ENCODE results near the gene KDM1B. TPM values are rescaled to one million over a fixed set of nuclear protein-coding genes. Genes with fewer than 3 reads are reported as not detected.
"Not testable (repeated sequence)": the region's sequence is repeated elsewhere in the genome, so short reads cannot be mapped to it uniquely, and the experiment has no call there.

Gene KDM1B
- total RNA-seq, 1 experiment from 2014 or later = 25.0 TPM

GRCh38 chr6:18168264-18168663, 13.0 kb downstream of the KDM1B start:
- no peaks in the 10 kb centered on the region for H3K27me3 ChIP-seq (ENCODE audit: low read length)
- no peaks in the 10 kb centered on the region for H3F3A ChIP-seq (ENCODE audit: low read length, unreplicated experiment)
- no peaks in the 10 kb centered on the region for H4K20me1 ChIP-seq (ENCODE audit: low read length)
- ChIA-PET POLR2A (ENCODE audit: unreplicated experiment) (no interaction called here), CTCF (no interaction called here)
- H3K4me1 ChIP-seq (ENCODE audit: insufficient read depth, low read length) = peaks cover 11% of the 10 kb centered on the region
- H3K9ac ChIP-seq (ENCODE audit: low read length) = no peak overlapping the region
- H3K4me2 ChIP-seq (ENCODE audit: low read length) = no peak overlapping the region
- ATAC-seq (no peak), DNase-seq (no peak)
- intact Hi-C loops (cut with micrococcal nuclease) = no loop called here
- no peak overlapping the region for H3K4me3 ChIP-seq (ENCODE audit: low read length)
- no peak overlapping the region for H2AFZ ChIP-seq (ENCODE audit: low read length)
- no TSS peak for BruUV-seq (replicated peaks)
- H3K27ac ChIP-seq (ENCODE audit: low read length) = no peak overlapping the region
- H3K9me3 ChIP-seq (ENCODE audit: low read length) = no peaks in the 10 kb centered on the region
- no peaks in the 10 kb centered on the region for H3K79me2 ChIP-seq (ENCODE audit: low read length)
- TF ChIP-seq EZH2phosphoT487 (IDR thresholded peaks at IDR 0.05; ENCODE audit: borderline replicate concordance, low read length) (no peak), EZH2 (IDR thresholded peaks at IDR 0.05; ENCODE audit: low read length, unreplicated experiment) (no peak), CTCF (conservative IDR thresholded peaks at IDR 0.05; ENCODE audit: low read depth, low read length) (no peak)
- no peaks in the 10 kb centered on the region for H3K9me2 ChIP-seq (replicated peaks; ENCODE audit: low read length)
- H3K36me3 ChIP-seq (ENCODE audit: low read depth, low read length) = peaks cover 12% of the 10 kb centered on the region

- H3K4me1 ChIP-seq (ENCODE audit: insufficient read depth, low read length) = peaks cover under 1% of the 10 kb centered on the region; the same call in 1 of the 2 replicates
- H3K9me2 ChIP-seq (replicated peaks; ENCODE audit: low read length) = no peaks in the 10 kb centered on the region
- no peak overlapping the region for H3K4me3 ChIP-seq (ENCODE audit: low read length)
- no peaks in the 10 kb centered on the region for H3K27me3 ChIP-seq (ENCODE audit: low read length)
- no peaks in the 10 kb centered on the region for H4K20me1 ChIP-seq (ENCODE audit: low read length)
- no peaks in the 10 kb centered on the region for H3F3A ChIP-seq (ENCODE audit: low read length, unreplicated experiment)
- ATAC-seq = no peak
- ChIA-PET CTCF (no interaction called here), POLR2A (ENCODE audit: unreplicated experiment) (no interaction called here)
- no TSS peak for BruUV-seq (replicated peaks)
- intact Hi-C loops (cut with micrococcal nuclease) = no loop called here
- TF ChIP-seq EZH2phosphoT487 (IDR thresholded peaks at IDR 0.05; ENCODE audit: borderline replicate concordance, low read length) (no peak), EZH2 (IDR thresholded peaks at IDR 0.05; ENCODE audit: low read length, unreplicated experiment) (no peak), CTCF (conservative IDR thresholded peaks at IDR 0.05; ENCODE audit: low read depth, low read length) (no peak)
- H2AFZ ChIP-seq (ENCODE audit: low read length) = no peak overlapping the region
- H3K9ac ChIP-seq (ENCODE audit: low read length) = no peak overlapping the region
- H3K27ac ChIP-seq (ENCODE audit: low read length) = no peak overlapping the region
- no peaks in the 10 kb centered on the region for H3K9me3 ChIP-seq (ENCODE audit: low read length)
- DNase-seq = no peak
- peaks cover 12% of the 10 kb centered on the region for H3K36me3 ChIP-seq (ENCODE audit: low read depth, low read length)
- no peaks in the 10 kb centered on the region for H3K79me2 ChIP-seq (ENCODE audit: low read length)
- H3K4me2 ChIP-seq (ENCODE audit: low read length) = no peak overlapping the region
Measured at GRCh38 chr6:18171871-18172270, 16.6 kb downstream of the KDM1B start.

- H3K27me3 ChIP-seq (ENCODE audit: low read length); H3K4me3 ChIP-seq (ENCODE audit: low read length); H3K4me2 ChIP-seq (ENCODE audit: low read length); POLR2A ChIA-PET (ENCODE audit: unreplicated experiment); DNase-seq; H3K36me3 ChIP-seq (ENCODE audit: low read depth, low read length); H3K9ac ChIP-seq (ENCODE audit: low read length); BruUV-seq (replicated peaks); ATAC-seq; H3K4me1 ChIP-seq (ENCODE audit: insufficient read depth, low read length); H3K79me2 ChIP-seq (ENCODE audit: low read length); H2AFZ ChIP-seq (ENCODE audit: low read length); H3K9me2 ChIP-seq (replicated peaks; ENCODE audit: low read length); H3K27ac ChIP-seq (ENCODE audit: low read length); CTCF ChIA-PET; H3F3A ChIP-seq (ENCODE audit: low read length, unreplicated experiment); H3K9me3 ChIP-seq (ENCODE audit: low read length); H4K20me1 ChIP-seq (ENCODE audit: low read length): not testable (repeated sequence)
- intact Hi-C loops (cut with micrococcal nuclease) = loop anchor here (5.0 kb wide), 1 partner anchor 41 kb away; no protein-coding TSS in a partner anchor
Measured at GRCh38 chr6:18176198-18176597, 21.0 kb downstream of the KDM1B start.
